GM18861 (cell line): ENCODE measurements around the gene MBD3L2.
"Not testable (repeated sequence)": the region's sequence is repeated elsewhere in the genome, so short reads cannot be mapped to it uniquely, and the experiment has no call there.

Experiments used
- ATAC-seq: cut with Tn5 transposase; IDR thresholded peaks from one replicate; pipeline ENCODE4 v1.9.1; 2021; ENCODE audit not compliant: unreplicated experiment

Gene MBD3L2

DNA sequence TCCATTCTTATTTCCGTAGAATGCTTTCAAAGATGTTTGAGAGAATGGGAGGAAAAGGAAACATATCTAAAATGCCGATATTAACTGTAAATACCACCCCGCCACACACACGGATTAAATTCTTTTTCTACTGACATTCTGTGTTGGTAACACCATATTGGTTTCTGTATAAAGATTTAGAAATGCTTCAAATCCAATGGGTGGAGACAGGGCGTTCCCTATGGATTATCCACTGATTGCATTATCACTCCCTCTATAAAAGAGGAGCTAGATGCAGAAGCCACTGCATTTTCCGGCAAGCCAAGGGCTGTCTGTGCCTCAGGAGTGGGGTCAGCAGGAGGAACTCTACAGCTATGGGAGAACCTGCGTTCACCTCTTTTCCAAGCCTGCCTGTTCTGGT is at the start of gene MBD3L2:
TSS of gene MBD3L2 (plus strand) at position 301 of the 400 bp plus-strand sequence. CDS start at position 354, 53 bp downstream.
- not testable (repeated sequence) for ATAC-seq

GRCh38 chr19:6999933-7000332 is 49.2 kb upstream of the MBD3L2 start:
- no peak for ATAC-seq

DNA sequence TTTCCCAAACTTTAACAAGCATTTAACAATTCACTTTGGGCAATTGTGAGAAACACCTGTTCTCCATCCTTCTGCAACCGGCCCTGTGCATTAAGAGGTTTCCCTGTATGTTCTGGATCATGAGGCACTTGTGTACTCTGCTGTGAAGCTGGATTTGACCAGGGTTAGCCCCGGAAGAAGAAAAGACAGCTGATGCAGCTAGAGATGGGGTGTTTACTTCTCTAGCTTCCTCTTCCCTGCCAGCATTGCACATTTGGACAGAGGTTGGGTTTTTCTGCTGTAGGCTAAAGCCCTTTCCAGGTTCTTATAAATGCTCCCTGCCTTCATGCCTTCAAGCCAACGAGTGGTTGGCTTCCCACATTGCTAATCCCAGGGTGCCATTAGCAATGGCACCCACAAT is 48.8 kb upstream of the MBD3L2 start:
- ATAC-seq: no peak

GRCh38 chr19:7000816-7001215 is 48.3 kb upstream of the MBD3L2 start:
- no peak for ATAC-seq

DNA sequence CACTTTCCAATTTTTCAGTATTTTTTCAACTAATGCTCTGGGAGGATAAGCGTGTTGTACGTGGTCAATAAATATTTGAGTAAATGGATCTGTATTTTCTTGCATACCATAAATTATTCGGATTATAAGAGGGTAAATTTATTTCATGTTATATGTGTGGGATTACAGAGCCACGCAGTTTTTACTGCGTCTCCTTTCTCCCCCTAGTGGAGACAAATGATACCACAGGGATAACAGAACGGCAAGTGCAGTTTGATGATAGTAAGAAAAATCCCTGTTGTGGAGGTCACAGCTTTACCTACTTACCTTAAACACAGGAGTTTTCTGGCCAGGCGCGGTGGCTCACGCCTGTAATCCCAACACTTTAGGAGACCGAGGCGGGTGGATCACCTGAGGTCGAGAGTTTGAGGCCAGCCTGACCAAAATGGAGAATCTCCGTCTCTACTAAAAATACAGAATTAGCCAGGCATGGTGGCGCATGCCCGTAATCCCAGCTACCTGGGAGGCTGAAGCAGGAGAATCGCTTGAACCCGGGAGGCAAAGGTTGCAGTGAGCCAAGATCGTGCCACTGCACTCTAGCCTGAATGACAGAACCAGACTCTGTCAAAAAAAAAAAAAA is 44.7 kb upstream of the MBD3L2 start:
- ATAC-seq: no peak

DNA sequence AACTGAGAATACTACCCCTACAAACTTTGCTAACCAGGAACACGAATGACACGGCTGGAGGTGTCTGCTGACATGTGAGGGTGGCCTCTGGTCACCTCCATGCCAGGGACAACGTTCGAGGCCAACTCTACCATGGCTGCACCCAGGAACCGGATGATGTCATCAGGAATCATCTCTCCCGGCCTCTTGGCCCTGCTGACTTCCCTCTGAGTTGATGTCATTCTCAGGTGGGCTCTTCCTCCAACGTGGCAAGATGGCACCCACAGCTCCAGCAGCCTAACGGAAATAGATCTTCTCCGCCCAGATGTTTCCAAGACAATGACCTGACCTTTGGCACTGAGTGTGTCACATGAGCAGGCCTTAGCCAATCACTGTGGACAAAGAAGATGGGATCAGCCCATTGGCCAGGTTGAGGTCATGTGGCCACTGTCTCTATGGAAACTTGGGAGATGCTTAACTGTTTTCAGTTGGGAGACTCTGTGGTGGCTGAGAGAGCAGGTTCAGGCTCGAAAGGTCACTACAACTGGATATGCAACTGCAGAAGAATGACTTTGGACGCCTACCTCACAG is 42.9 kb upstream of the MBD3L2 start:
- ATAC-seq: no peak

DNA sequence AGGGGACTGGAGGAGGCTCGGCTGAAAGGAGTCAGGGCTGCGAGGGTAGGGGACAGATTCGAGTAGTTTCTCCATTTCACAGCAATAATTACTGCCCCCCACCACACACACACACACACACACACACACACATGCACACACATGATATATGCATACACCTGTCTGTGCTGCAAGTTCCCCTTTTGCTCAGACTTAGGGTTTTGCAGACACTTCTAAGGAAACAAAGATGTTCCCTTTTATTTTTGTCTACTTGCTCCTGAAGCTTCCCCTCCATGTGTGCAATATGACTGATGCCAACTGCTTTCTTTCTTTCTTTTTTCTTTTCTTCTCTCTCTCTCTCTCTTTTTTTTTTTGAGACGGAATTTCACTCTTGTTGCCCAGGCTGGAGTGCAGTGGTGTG is 41.3 kb upstream of the MBD3L2 start:
- ATAC-seq: no peak

- no peak for ATAC-seq
These were observed 38.2 kb upstream of the MBD3L2 start for GRCh38 chr19:7010722-7011593.

- no peak for ATAC-seq
These were observed 35.4 kb upstream of the MBD3L2 start for GRCh38 chr19:7013678-7014077.

- no peak for ATAC-seq
These were observed 30.3 kb upstream of the MBD3L2 start for GRCh38 chr19:7018828-7019227.

DNA sequence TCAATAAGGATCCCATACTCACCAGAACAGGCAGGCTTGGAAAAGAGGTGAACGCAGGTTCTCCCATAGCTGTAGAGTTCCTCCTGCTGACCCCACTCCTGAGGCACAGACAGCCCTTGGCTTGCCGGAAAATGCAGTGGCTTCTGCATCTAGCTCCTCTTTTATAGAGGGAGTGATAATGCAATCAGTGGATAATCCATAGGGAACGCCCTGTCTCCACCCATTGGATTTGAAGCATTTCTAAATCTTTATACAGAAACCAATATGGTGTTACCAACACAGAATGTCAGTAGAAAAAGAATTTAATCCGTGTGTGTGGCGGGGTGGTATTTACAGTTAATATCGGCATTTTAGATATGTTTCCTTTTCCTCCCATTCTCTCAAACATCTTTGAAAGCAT is 27.8 kb upstream of the MBD3L2 start, which contains the start of gene MBD3L2B:
TSS of gene MBD3L2B (minus strand) at position 101 of the 400 bp plus-strand sequence. CDS start at position 67, 34 bp downstream.
- ATAC-seq: not testable (repeated sequence)

GRCh38 chr19:7028790-7029189 is 20.3 kb upstream of the MBD3L2 start:
- not testable (repeated sequence) for ATAC-seq

GRCh38 chr19:7030278-7030677 is 18.8 kb upstream of the MBD3L2 start, which contains the start of gene MBD3L5:
Gene MBD3L5, plus strand, starts transcription at chr19:7030578. Its CDS starts 34 bp downstream, at chr19:7030612.
- ATAC-seq: not testable (repeated sequence)

DNA sequence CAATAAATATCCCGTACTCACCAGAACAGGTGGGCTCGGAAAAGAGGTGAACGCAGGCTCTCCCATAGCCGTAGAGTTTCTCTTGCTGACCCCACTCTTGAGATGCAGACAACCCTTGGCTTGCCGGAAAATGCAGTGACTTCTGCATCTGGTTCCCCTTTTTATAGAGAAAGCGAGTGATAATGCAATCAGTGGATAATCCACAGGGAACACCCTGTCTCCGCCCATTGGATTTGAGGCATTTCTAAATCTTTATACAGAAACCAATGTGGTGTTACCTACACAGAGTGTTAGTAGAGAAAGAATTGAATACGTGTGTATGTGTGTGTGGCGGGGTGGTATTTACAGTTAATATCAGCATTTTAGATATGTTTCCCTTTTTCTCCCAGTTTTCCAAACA is 9.0 kb upstream of the MBD3L2 start, which contains the start of gene MBD3L4:
TSS of gene MBD3L4 (minus strand) at position 101 of the 400 bp plus-strand sequence. CDS start at position 66, 35 bp downstream.
- not testable (repeated sequence) for ATAC-seq

- not testable (repeated sequence) for ATAC-seq
These were observed 7.6 kb upstream of the MBD3L2 start for GRCh38 chr19:7041563-7041962.

DNA sequence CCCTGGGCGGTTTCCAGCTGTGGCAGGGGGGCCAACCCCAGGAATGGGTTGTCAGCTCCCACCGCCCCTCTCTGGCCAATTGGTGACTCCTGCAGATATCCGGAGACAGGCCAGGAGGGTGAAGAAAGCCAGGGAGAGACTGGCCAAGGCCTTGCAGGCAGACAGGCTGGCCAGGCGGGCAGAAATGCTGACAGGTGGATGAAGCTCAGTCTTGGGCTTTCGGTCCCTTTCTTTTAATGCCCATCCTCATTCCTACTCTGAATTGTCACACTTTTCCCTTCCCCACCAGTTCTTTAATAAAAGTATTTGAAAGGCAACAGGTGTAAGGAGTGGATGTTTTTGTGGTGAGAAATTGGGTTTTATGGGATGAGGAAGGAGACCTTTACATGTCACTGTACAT is 2.3 kb downstream of the MBD3L2 start:
- ATAC-seq: not testable (repeated sequence)

- not testable (repeated sequence) for ATAC-seq
These were observed 3.8 kb downstream of the MBD3L2 start for GRCh38 chr19:7052896-7053295.

DNA sequence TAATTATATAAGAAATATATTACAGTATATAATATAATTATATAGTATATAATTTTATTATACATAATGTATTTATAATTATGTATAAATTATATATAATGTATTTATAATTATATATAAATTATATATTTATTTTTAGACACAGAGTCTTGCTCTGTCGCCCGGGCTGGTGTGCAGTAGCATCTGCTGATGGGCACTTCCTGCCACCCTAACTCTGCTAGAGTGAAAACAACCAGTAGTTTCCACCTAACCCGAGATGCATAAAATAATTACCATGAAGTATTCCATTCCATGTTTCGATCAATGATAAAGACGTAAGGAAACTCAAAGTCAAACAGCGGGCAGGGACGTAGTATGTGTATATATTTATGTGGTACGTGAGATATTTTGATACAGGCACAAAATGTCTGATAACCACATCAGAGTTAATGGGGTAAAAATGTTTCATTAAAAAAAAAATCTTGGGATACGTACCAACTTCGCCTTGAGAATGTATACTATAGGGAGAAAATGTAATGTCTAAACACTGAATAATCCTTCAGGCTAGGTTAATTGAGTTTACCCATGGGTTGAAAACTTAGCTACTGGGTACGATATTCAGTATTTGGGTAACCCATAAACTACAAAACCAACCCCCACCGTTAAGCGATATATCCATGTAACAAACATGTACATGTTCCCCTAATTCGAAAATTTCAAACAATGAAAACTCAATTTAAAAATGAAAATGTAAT is 5.7 kb downstream of the MBD3L2 start:
- ATAC-seq: not testable (repeated sequence)

DNA sequence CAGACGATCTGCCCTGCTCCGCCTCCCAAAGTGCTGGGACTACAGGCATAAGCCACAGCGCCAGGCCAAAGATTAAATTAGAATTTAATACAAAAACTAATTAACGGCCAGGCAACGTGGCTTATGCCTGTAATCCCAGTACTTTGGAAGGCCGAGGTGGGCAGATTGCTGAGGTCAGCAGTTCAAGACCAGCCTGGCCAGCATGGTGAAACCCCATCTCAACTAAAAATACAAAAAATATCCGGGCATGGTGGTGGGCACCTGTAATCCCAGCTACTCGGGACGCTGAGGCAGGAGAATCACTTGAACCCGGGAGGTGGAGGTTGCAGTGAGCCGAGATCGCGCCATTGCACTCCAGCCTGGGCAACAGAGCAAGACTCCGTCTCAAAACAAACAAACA is 6.6 kb downstream of the MBD3L2 start:
- ATAC-seq: not testable (repeated sequence)

- ATAC-seq: not testable (repeated sequence)
These were observed 7.2 kb downstream of the MBD3L2 start for GRCh38 chr19:7056371-7056770.

GRCh38 chr19:7058576-7058975 is 9.5 kb downstream of the MBD3L2 start, which contains the start of gene MBD3L3:
Gene MBD3L3, minus strand, starts transcription at chr19:7058676. Its CDS starts 71 bp downstream, at chr19:7058605.
- not testable (repeated sequence) for ATAC-seq
